Liver (tissue), 3 donors: Measurements from ENCODE around the gene TGM2.

Experiments
- CTCF ChIP-seq: fragments of 150-350 bp; IDR thresholded peaks from 2 replicates; pipeline ENCODE4 v1.5.1; 2017; ENCODE audit warnings: improper control_type of control experiment, low read depth, low read length; ENCODE audit not compliant: missing input control
- FOXA1 ChIP-seq: IDR thresholded peaks from 2 replicates; pipeline ENCODE4 v1.6.1; 2016; ENCODE audit warnings: antibody characterized with exemption
- HNF4A ChIP-seq, 2 donors: conservative IDR thresholded peaks; 2 replicates each; pipeline ENCODE4 v1.6.1; 2016; ENCODE audit warnings: antibody characterized with exemption in 2 of 2, mild to moderate bottlenecking in 2 of 2
- HNF4G ChIP-seq: IDR thresholded peaks from 2 replicates; pipeline ENCODE4 v1.6.1; 2016; ENCODE audit warnings: antibody characterized with exemption
- JUND ChIP-seq, 2 donors: IDR thresholded peaks; 2 replicates each; pipeline ENCODE4 v1.6.1; 2016; ENCODE audit warnings: antibody characterized with exemption in 2 of 2
- TAF1 ChIP-seq: conservative IDR thresholded peaks from 2 replicates; pipeline ENCODE4 v1.6.1; 2016; ENCODE audit warnings: antibody characterized with exemption, mild to moderate bottlenecking
- YY1 ChIP-seq: IDR thresholded peaks from 2 replicates; pipeline ENCODE4 v1.6.1; 2016; ENCODE audit warnings: antibody characterized with exemption, mild to moderate bottlenecking
- TF ChIP-seq, protein P1 (sequence below): IDR thresholded peaks from 2 replicates; pipeline ENCODE4 v1.6.1; 2016; ENCODE audit warnings: antibody characterized with exemption, mild to moderate bottlenecking
- donor health status: healthy.
- donor health status: healthy.

DNA sequence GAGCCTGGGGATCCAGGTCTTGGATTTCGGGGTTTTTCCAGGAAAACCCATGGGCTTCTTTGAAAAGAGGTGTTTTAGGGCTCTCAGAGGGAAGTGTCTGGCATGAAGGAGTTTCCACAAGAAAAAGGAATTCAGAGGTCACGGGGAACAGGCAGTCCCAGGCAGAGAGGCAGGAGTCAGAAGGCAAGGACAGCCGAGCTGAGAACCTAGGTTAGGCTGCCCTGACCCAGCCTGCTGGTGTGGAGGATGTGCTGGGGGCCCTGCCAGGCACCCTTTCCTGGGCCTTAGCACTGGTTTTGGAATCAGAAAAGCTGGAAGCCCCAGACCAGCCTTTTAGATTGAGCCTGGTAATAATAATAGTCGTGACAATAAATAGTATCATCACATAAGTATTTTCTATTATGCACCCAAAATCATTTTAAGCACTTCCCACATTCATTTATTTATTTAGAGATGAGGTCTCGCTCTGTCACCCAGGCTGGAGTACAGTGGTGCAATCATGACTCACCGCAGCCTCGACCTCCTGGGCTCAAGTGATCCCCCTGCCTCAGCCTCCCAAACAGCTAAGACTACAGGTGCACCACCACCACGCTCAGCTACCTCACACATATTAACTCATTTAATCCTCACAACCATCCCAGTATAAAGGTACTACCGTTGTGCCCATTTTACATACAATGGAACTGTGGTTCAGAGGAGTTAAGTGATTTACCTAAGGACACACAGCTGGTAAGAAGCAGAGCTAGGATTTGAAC, 19.9 kb downstream of the TGM2 start:
- TF ChIP-seq CTCF (no peak), TAF1 (no peak), HNF4G (no peak), HNF4A (conservative IDR thresholded peaks at IDR 0.05) (peak in 1 of 2 donors; percentile 32), JUND (IDR thresholded peaks at IDR 0.05) (peak; percentile 75 to 76), YY1 (no peak), FOXA1 (no peak)
- TF ChIP-seq, protein P1, sequence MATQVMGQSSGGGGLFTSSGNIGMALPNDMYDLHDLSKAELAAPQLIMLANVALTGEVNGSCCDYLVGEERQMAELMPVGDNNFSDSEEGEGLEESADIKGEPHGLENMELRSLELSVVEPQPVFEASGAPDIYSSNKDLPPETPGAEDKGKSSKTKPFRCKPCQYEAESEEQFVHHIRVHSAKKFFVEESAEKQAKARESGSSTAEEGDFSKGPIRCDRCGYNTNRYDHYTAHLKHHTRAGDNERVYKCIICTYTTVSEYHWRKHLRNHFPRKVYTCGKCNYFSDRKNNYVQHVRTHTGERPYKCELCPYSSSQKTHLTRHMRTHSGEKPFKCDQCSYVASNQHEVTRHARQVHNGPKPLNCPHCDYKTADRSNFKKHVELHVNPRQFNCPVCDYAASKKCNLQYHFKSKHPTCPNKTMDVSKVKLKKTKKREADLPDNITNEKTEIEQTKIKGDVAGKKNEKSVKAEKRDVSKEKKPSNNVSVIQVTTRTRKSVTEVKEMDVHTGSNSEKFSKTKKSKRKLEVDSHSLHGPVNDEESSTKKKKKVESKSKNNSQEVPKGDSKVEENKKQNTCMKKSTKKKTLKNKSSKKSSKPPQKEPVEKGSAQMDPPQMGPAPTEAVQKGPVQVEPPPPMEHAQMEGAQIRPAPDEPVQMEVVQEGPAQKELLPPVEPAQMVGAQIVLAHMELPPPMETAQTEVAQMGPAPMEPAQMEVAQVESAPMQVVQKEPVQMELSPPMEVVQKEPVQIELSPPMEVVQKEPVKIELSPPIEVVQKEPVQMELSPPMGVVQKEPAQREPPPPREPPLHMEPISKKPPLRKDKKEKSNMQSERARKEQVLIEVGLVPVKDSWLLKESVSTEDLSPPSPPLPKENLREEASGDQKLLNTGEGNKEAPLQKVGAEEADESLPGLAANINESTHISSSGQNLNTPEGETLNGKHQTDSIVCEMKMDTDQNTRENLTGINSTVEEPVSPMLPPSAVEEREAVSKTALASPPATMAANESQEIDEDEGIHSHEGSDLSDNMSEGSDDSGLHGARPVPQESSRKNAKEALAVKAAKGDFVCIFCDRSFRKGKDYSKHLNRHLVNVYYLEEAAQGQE: peak; percentile 20
